Hepatocyte (in vitro differentiated cells): ENCODE results near the gene CARMIL1.

ENCODE experiments used
- CTCF ChIP-seq: fragments of 200-600 bp; sonication (generic); IDR thresholded peaks from 2 replicates; pipeline ENCODE4 v1.5.1; 2016; ENCODE audit warnings: antibody characterized with exemption, mild to moderate bottlenecking; ENCODE audit not compliant: poor library complexity
- EZH2 ChIP-seq: fragments of 200-600 bp; sonication (generic); IDR thresholded peaks from 2 replicates; pipeline ENCODE4 v1.6.1; 2016; ENCODE audit warnings: antibody characterized with exemption, mild to moderate bottlenecking, borderline replicate concordance
- EZH2phosphoT487 ChIP-seq: fragments of 200-600 bp; sonication (generic); IDR thresholded peaks from one replicate; pipeline ENCODE4 v1.6.1; 2018; ENCODE audit warnings: antibody characterized with exemption, mild to moderate bottlenecking, low read depth, moderate library complexity; ENCODE audit not compliant: unreplicated experiment, severe bottlenecking

DNA sequence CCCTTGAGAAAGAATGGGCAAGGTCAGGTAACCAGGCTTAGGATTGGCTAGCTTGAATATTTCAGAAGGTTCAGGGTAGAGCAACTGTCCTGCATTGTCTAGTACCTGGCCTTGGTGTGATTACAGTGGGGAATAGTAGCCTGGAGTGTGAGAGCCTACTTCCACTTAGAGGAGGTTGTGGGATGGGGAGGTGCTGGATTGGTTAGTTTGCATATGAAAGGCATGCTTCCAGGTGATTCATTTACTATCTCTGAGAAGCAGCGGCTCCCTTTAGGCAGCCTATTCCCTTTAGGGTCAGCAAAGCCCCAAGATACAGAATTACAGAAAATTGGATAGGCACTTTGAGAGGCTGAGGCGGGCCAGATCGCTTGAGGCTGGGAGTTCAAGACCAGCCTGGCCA is 347.8 kb downstream of the CARMIL1 start:
- TF ChIP-seq CTCF (no peak), EZH2phosphoT487 (no peak), EZH2 (no peak)
